ENCODE measurements around the gene POR. TPM values are rescaled to one million over a fixed set of nuclear protein-coding genes. Genes with fewer than 3 reads are reported as not detected.

The POR gene
- total and polyA plus RNA-seq, 2 of the 13 experiments (the other 11 are each of a cell fraction or from before 2014, with no cell fraction given), result 145 to 266 TPM

GRCh38 chr7:75987026-75987804, 72.3 kb downstream of the POR start:
- H3K27me3 ChIP-seq (ENCODE audit: control insufficient read depth in 1 of 2, insufficient read depth in 2 of 2, low read length in 2 of 2), result no peaks in the 10 kb centered on the region
- H3K9ac ChIP-seq (ENCODE audit: insufficient read depth, low read depth, low read length), result no peak overlapping the region
- no peak overlapping the region for H2AFZ ChIP-seq (ENCODE audit: low read length)
- DNase-seq (ENCODE audit: low spot score) (no peak), FAIRE-seq (no peak), ATAC-seq (peak; percentile 5; the same call in 2 of the 3 replicates)
- ChIA-PET CTCF (ENCODE audit: low intra/inter-chr PET ratio, low total read pairs) (no interaction called here), POLR2A (interaction anchor here (1.5 kb wide), 1 partner anchor 71 kb away, joined by 3 read pairs; no protein-coding TSS in a partner anchor)
- no peak overlapping the region for H3K4me3 ChIP-seq (replicated peaks in 1 of 3; ENCODE audit: insufficient read depth in 1 of 3, low read depth in 2 of 3, low read length in 3 of 3)
- H3K4me2 ChIP-seq (ENCODE audit: low read depth, low read length), result no peak overlapping the region
- TSS peak; percentile 36 for BruUV-seq (replicated peaks)
- WGBS (ENCODE audit: low lambda C conversion rate), result 96% methylated on average over 24 of the region's 32 CpGs
- H3K27ac ChIP-seq (ENCODE audit: extremely low read length, insufficient read depth, low read length), result no peak overlapping the region
- no peaks in the 10 kb centered on the region for H3K9me3 ChIP-seq (ENCODE audit: low read length)
- intact Hi-C loops (cut with micrococcal nuclease; ENCODE audit: unreplicated experiment), result no loop called here
- H3K79me2 ChIP-seq (ENCODE audit: insufficient read depth, low read length), result no peaks in the 10 kb centered on the region
- H3K4me1 ChIP-seq (ENCODE audit: insufficient read depth, low read length), result peaks cover 13% of the 10 kb centered on the region
- H4K20me1 ChIP-seq (ENCODE audit: insufficient read depth, low read length), result peaks cover 4% of the 10 kb centered on the region; the same call in 1 of the 2 replicates
- H3K36me3 ChIP-seq (replicated peaks in 1 of 2; ENCODE audit: control insufficient read depth in 1 of 2, insufficient read depth in 2 of 2, low read length in 2 of 2), result peaks cover 33 to 56% of the 10 kb centered on the region in 2 experiments; a peak in 4 of 5 replicates
- in situ Hi-C loops (cut with HindIII; ENCODE audit: extremely low pct_ligation_motif_present, low pct_unique_long_range_greater_than_20kb), result no loop called here
- TF ChIP-seq PBX2 (CRISPR knock-in tag; IDR thresholded peaks at IDR 0.05) (no peak), HNRNPL (IDR thresholded peaks at IDR 0.05; ENCODE audit: low read depth, low read length) (0 out of 2 replicates have a peak, but pooled peaks have one; percentile 21), POLR2AphosphoS5 (IDR thresholded peaks at IDR 0.05; ENCODE audit: low read depth, low read length) (0 out of 2 replicates have a peak, but pooled peaks have one; percentile 10), E2F2 (CRISPR knock-in tag; IDR thresholded peaks at IDR 0.05; ENCODE audit: borderline replicate concordance) (no peak), ATRX (CRISPR knock-in tag; IDR thresholded peaks at IDR 0.05; ENCODE audit: borderline replicate concordance) (no peak), ZMAT5 (CRISPR knock-in tag; IDR thresholded peaks at IDR 0.05; ENCODE audit: borderline replicate concordance, low read depth) (no peak), USF2 (IDR thresholded peaks at IDR 0.05; ENCODE audit: low read depth, low read length) (no peak), USF2 (CRISPR knock-in tag; IDR thresholded peaks at IDR 0.05; ENCODE audit: borderline replicate concordance) (no peak), DZIP1 (CRISPR knock-in tag; IDR thresholded peaks at IDR 0.05) (no peak), PITX1 (CRISPR knock-in tag; IDR thresholded peaks at IDR 0.05) (no peak), ETV5 (CRISPR knock-in tag; IDR thresholded peaks at IDR 0.05; ENCODE audit: borderline replicate concordance) (no peak), KDM2A (CRISPR knock-in tag; IDR thresholded peaks at IDR 0.05; ENCODE audit: borderline replicate concordance, low read depth) (0 out of 2 replicates have a peak, but pooled peaks have one; percentile 14), PAF1 (CRISPR knock-in tag; IDR thresholded peaks at IDR 0.05) (peak; percentile 88; the same call in 1 of the 2 replicates), ZNF354B (CRISPR knock-in tag; IDR thresholded peaks at IDR 0.05) (no peak)
